Muscle layer of colon (tissue), 2 donors: ENCODE measurements around the gene CTIF.

Experiments used
- H3K27ac ChIP-seq: one replicate; pipeline ENCODE4 v1.7.0; 2013; ENCODE audit warnings: low read depth, mild to moderate bottlenecking, low read length, moderate library complexity
- H3K27me3 ChIP-seq, 2 donors: one replicate each; pipeline ENCODE4 v1.7.0; 2013; ENCODE audit warnings: low read length in 2 of 2, mild to moderate bottlenecking in 2 of 2; ENCODE audit not compliant: insufficient read depth in 2 of 2, control insufficient read depth in 1 of 2
- H3K36me3 ChIP-seq: one replicate; pipeline ENCODE4 v1.7.0; 2013; ENCODE audit warnings: mild to moderate bottlenecking, low read length; ENCODE audit not compliant: insufficient read depth
- H3K4me1 ChIP-seq: one replicate; pipeline ENCODE4 v1.7.0; 2013; ENCODE audit warnings: mild to moderate bottlenecking, low read length; ENCODE audit not compliant: insufficient read depth
- H3K4me3 ChIP-seq, 2 donors: one replicate each; pipeline ENCODE4 v1.7.0; 2013; ENCODE audit warnings: low read length in 2 of 2, low read depth in 1 of 2, mild to moderate bottlenecking in 1 of 2, moderate library complexity in 1 of 2
- H3K9ac ChIP-seq: one replicate; pipeline ENCODE4 v1.7.0; 2013; ENCODE audit warnings: low read length
- H3K9me3 ChIP-seq: one replicate; pipeline ENCODE4 v1.7.0; 2013; ENCODE audit warnings: mild to moderate bottlenecking, low read length
- donor health status: abdominal sarcoma.
- donor health status: Adenocarcinoma of cecum.

Gene CTIF

GRCh38 chr18:48571639-48572384 is 33.0 kb downstream of the CTIF start:
- H3K27ac ChIP-seq: no peak overlapping the region
- H3K4me3 ChIP-seq: no peak overlapping the region
- H3K4me1 ChIP-seq: peaks cover 26% of the 10 kb centered on the region
- no peaks in the 10 kb centered on the region for H3K36me3 ChIP-seq
- no peak overlapping the region for H3K9ac ChIP-seq
- no peaks in the 10 kb centered on the region for H3K27me3 ChIP-seq
- H3K9me3 ChIP-seq: no peaks in the 10 kb centered on the region

GRCh38 chr18:48572402-48573126 is 33.7 kb downstream of the CTIF start:
- Histone ChIP-seq H3K4me1 (peaks cover 26% of the 10 kb centered on the region), H3K9me3 (no peaks in the 10 kb centered on the region)

GRCh38 chr18:48573632-48574283 is 34.9 kb downstream of the CTIF start:
- no peak overlapping the region for H3K4me3 ChIP-seq
- no peak overlapping the region for H3K9ac ChIP-seq
- H3K4me1 ChIP-seq: peaks cover 26% of the 10 kb centered on the region
- H3K36me3 ChIP-seq: no peaks in the 10 kb centered on the region
- no peaks in the 10 kb centered on the region for H3K9me3 ChIP-seq
- H3K27me3 ChIP-seq: no peaks in the 10 kb centered on the region
- H3K27ac ChIP-seq: no peak overlapping the region

More at GRCh38 chr18:48572402-48573126, 33.7 kb downstream of the CTIF start:
- H3K4me3 ChIP-seq: no peak overlapping the region
- no peaks in the 10 kb centered on the region for H3K36me3 ChIP-seq
- H3K9ac ChIP-seq: no peak overlapping the region
- no peak overlapping the region for H3K27ac ChIP-seq
- H3K27me3 ChIP-seq: no peaks in the 10 kb centered on the region

- Histone ChIP-seq H3K9ac (no peak overlapping the region), H3K27me3 (no peaks in the 10 kb centered on the region), H3K27ac (no peak overlapping the region), H3K36me3 (no peaks in the 10 kb centered on the region), H3K4me1 (peaks cover 17% of the 10 kb centered on the region), H3K9me3 (no peaks in the 10 kb centered on the region), H3K4me3 (no peak overlapping the region)
These were observed 36.0 kb downstream of the CTIF start for GRCh38 chr18:48574667-48575300.

- H3K27me3 ChIP-seq: no peaks in the 10 kb centered on the region
- no peaks in the 10 kb centered on the region for H3K36me3 ChIP-seq
- H3K27ac ChIP-seq: no peak overlapping the region
- H3K4me1 ChIP-seq: peaks cover 16% of the 10 kb centered on the region
- H3K9me3 ChIP-seq: no peaks in the 10 kb centered on the region
- no peak overlapping the region for H3K9ac ChIP-seq
- no peak overlapping the region for H3K4me3 ChIP-seq
These were observed 36.4 kb downstream of the CTIF start for GRCh38 chr18:48575301-48575657.

- H3K9me3 ChIP-seq: no peaks in the 10 kb centered on the region
- H3K27ac ChIP-seq: no peak overlapping the region
- H3K27me3 ChIP-seq: no peaks in the 10 kb centered on the region
- peaks cover 19% of the 10 kb centered on the region for H3K4me1 ChIP-seq
- no peak overlapping the region for H3K9ac ChIP-seq
- no peaks in the 10 kb centered on the region for H3K36me3 ChIP-seq
- no peak overlapping the region for H3K4me3 ChIP-seq
These were observed 37.0 kb downstream of the CTIF start for GRCh38 chr18:48575658-48576456.

- H3K27me3 ChIP-seq: no peaks in the 10 kb centered on the region
- no peak overlapping the region for H3K27ac ChIP-seq
- peaks cover 24% of the 10 kb centered on the region for H3K4me1 ChIP-seq
- no peak overlapping the region for H3K9ac ChIP-seq
- H3K36me3 ChIP-seq: no peaks in the 10 kb centered on the region
- H3K4me3 ChIP-seq: no peak overlapping the region
- no peaks in the 10 kb centered on the region for H3K9me3 ChIP-seq
These were observed 37.6 kb downstream of the CTIF start for GRCh38 chr18:48576457-48576771.

- no peaks in the 10 kb centered on the region for H3K27me3 ChIP-seq
- H3K36me3 ChIP-seq: no peaks in the 10 kb centered on the region
- H3K9me3 ChIP-seq: no peaks in the 10 kb centered on the region
- H3K4me3 ChIP-seq: no peak overlapping the region
- no peak overlapping the region for H3K9ac ChIP-seq
- H3K27ac ChIP-seq: no peak overlapping the region
- H3K4me1 ChIP-seq: peaks cover 25% of the 10 kb centered on the region
These were observed 38.8 kb downstream of the CTIF start for GRCh38 chr18:48577478-48578190.

GRCh38 chr18:48578289-48578688 is 39.5 kb downstream of the CTIF start:
- Histone ChIP-seq H3K4me3 (no peak overlapping the region), H3K4me1 (peaks cover 25% of the 10 kb centered on the region), H3K27me3 (no peaks in the 10 kb centered on the region), H3K9me3 (no peaks in the 10 kb centered on the region), H3K9ac (no peak overlapping the region), H3K27ac (no peak overlapping the region), H3K36me3 (no peaks in the 10 kb centered on the region)

GRCh38 chr18:48580066-48580465 is 41.2 kb downstream of the CTIF start:
- no peaks in the 10 kb centered on the region for H3K27me3 ChIP-seq
- H3K27ac ChIP-seq: no peak overlapping the region
- peaks cover 27% of the 10 kb centered on the region for H3K4me1 ChIP-seq
- H3K4me3 ChIP-seq: no peak overlapping the region
- no peak overlapping the region for H3K9ac ChIP-seq
- H3K9me3 ChIP-seq: no peaks in the 10 kb centered on the region
- H3K36me3 ChIP-seq: no peaks in the 10 kb centered on the region
